ENCODE results near the gene ALOX5.
"Not testable (repeated sequence)": the region's sequence is repeated elsewhere in the genome, so short reads cannot be mapped to it uniquely, and the experiment has no call there.

ALOX5 gene

GRCh38 chr10:45407542-45407941 is 33.5 kb downstream of the ALOX5 start:
- DNase-seq: no peak

GRCh38 chr10:45408421-45409319 is 34.7 kb downstream of the ALOX5 start:
- DNase-seq: no peak

- not testable (repeated sequence) for DNase-seq
These were observed 35.3 kb downstream of the ALOX5 start for GRCh38 chr10:45409347-45409746.

GRCh38 chr10:45409782-45410181 is 35.8 kb downstream of the ALOX5 start:
- DNase-seq: no peak

- DNase-seq: no peak
These were observed 36.4 kb downstream of the ALOX5 start for GRCh38 chr10:45410489-45410806.

- no peak for DNase-seq
These were observed 37.0 kb downstream of the ALOX5 start for GRCh38 chr10:45410807-45411606.

- no peak for DNase-seq
These were observed 37.6 kb downstream of the ALOX5 start for GRCh38 chr10:45411607-45411940.

GRCh38 chr10:45415062-45415461 is 41.0 kb downstream of the ALOX5 start:
- DNase-seq: not testable (repeated sequence)

GRCh38 chr10:45416603-45417002 is 42.6 kb downstream of the ALOX5 start:
- no peak for DNase-seq

- DNase-seq: no peak
These were observed 43.7 kb downstream of the ALOX5 start for GRCh38 chr10:45417746-45418145.

GRCh38 chr10:45418417-45418848 is 44.4 kb downstream of the ALOX5 start:
- no peak for DNase-seq

GRCh38 chr10:45418849-45419675 is 45.0 kb downstream of the ALOX5 start:
- DNase-seq: peak; percentile 5 to 59 (median 30)

GRCh38 chr10:45419676-45420025 is 45.6 kb downstream of the ALOX5 start:
- peak in 1 of 6 experiments; percentile 59 for DNase-seq

- peak in 3 of 6 experiments; percentile 21 to 48 (median 23) for DNase-seq
These were observed 46.6 kb downstream of the ALOX5 start for GRCh38 chr10:45420453-45421192.

- DNase-seq: peak in 3 of 6 experiments; percentile 11 to 38 (median 26)
These were observed 47.4 kb downstream of the ALOX5 start for GRCh38 chr10:45421221-45422097.

GRCh38 chr10:45422207-45422865 is 48.3 kb downstream of the ALOX5 start:
- no peak for DNase-seq

- no peak for DNase-seq
These were observed 49.0 kb downstream of the ALOX5 start for GRCh38 chr10:45422866-45423659.

- no peak for DNase-seq
These were observed 50.0 kb downstream of the ALOX5 start for GRCh38 chr10:45423976-45424499.

GRCh38 chr10:45424668-45425404 is 50.8 kb downstream of the ALOX5 start:
- DNase-seq: no peak

Data from stimulated activated naive CD4-positive, alpha-beta T cell (primary cell).